Chondrocyte (in vitro differentiated cells): ENCODE results near the gene SLC7A10. TPM values are rescaled to one million over a fixed set of nuclear protein-coding genes. Genes with fewer than 3 reads are reported as not detected.

Source experiments
- DNase-seq: peaks from one replicate; pipeline ENCODE4 v3.0.0; 2021; ENCODE audit warnings: mixed read lengths, low spot score
- H3K27ac Mint-ChIP-seq: one replicate; pipeline ENCODE4 v1.8.0; 2021; ENCODE audit warnings: mild to moderate bottlenecking, moderate library complexity, mixed read lengths; ENCODE audit not compliant: unreplicated experiment
- H3K27me3 Mint-ChIP-seq: 2 replicates; pipeline ENCODE4 v1.8.0; 2021; ENCODE audit warnings: low read depth, mixed read lengths
- H3K36me3 Mint-ChIP-seq: 2 replicates; pipeline ENCODE4 v1.8.0; 2021; ENCODE audit warnings: low read depth, mixed read lengths
- H3K4me1 Mint-ChIP-seq: 2 replicates; pipeline ENCODE4 v1.8.0; 2021; ENCODE audit warnings: low read depth, mild to moderate bottlenecking, mixed read lengths
- H3K4me3 Mint-ChIP-seq: one replicate; pipeline ENCODE4 v1.8.0; 2021; ENCODE audit warnings: mild to moderate bottlenecking, moderate library complexity, mixed read lengths; ENCODE audit not compliant: unreplicated experiment
- H3K9me3 Mint-ChIP-seq: 2 replicates; pipeline ENCODE4 v1.8.0; 2021; ENCODE audit warnings: low read depth, mixed read lengths
- CTCF ChIP-seq: fragments of 200-600 bp; sonication (generic); IDR thresholded peaks from 2 replicates; pipeline ENCODE4 v1.5.0; 2021; ENCODE audit warnings: antibody characterized with exemption, mild to moderate bottlenecking, moderate library complexity
- total RNA-seq: library from RNA; stranded (reverse); gene quantifications from 3 replicates; pipeline ENCODE4 v1.2.1, GENCODE V29; 2021

SLC7A10 gene
- total RNA-seq, 1 donor from 2014 or later: not detected

DNA sequence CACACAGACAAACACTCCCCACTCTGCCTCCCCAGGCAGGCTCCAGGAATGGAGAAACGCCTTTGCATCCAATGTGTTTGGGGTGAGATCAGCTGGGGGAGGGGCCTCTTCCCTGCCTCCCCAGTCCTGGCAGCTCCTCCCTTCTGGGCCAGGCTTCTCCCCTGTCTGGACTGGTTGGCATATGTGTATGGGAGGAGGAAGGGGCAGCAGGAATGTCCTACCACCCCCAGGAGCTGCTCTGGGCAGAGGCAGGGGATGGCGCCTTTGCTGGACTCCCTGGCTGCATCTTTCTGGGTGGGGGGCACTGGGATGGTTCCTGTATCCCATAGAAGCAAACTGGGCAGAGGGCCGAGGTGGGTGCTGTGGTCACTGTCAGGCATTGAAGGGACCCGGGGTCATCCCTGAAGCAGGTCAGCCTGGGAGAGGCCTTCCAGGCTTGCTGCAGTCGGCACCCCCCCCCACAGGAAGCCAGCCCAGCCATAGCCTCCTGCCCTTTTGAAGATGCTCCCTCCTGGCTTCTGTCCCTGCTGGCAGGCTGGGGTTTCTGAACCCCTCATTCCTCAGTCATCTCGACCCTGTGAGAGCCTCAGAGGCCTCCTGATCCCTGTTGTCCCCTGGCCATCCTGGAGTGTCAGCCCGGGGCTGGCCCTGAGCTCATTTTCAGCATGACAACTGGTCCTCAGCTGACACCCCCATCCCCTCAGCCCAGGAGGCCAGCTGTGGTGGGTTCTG, 21.2 kb upstream of the SLC7A10 start:
- Mint-ChIP-seq H3K9me3 (no peaks in the 10 kb centered on the region), H3K27me3 (peaks cover 12% of the 10 kb centered on the region), H3K27ac (no peak overlapping the region), H3K4me1 (no peaks in the 10 kb centered on the region), H3K4me3 (no peak overlapping the region), H3K36me3 (no peaks in the 10 kb centered on the region)
- DNase-seq: peak; percentile 79
- no peak for TF ChIP-seq CTCF

GRCh38 chr19:33245948-33246708, 20.5 kb upstream of the SLC7A10 start:
- TF ChIP-seq CTCF: peak; percentile 73
- Mint-ChIP-seq H3K9me3 (no peaks in the 10 kb centered on the region), H3K4me3 (no peak overlapping the region), H3K4me1 (no peaks in the 10 kb centered on the region), H3K27me3 (peaks cover 12% of the 10 kb centered on the region), H3K27ac (no peak overlapping the region), H3K36me3 (no peaks in the 10 kb centered on the region)
- DNase-seq: peak; percentile 68

- no peaks in the 10 kb centered on the region for H3K4me1 Mint-ChIP-seq
- H3K9me3 Mint-ChIP-seq: no peaks in the 10 kb centered on the region
- TF ChIP-seq CTCF: no peak
- no peak overlapping the region for H3K4me3 Mint-ChIP-seq
- H3K27me3 Mint-ChIP-seq: peaks cover 16% of the 10 kb centered on the region
- no peak overlapping the region for H3K27ac Mint-ChIP-seq
- H3K36me3 Mint-ChIP-seq: no peaks in the 10 kb centered on the region
- DNase-seq: peak; percentile 81
Measured at GRCh38 chr19:33242911-33243310, 17.3 kb upstream of the SLC7A10 start.

DNA sequence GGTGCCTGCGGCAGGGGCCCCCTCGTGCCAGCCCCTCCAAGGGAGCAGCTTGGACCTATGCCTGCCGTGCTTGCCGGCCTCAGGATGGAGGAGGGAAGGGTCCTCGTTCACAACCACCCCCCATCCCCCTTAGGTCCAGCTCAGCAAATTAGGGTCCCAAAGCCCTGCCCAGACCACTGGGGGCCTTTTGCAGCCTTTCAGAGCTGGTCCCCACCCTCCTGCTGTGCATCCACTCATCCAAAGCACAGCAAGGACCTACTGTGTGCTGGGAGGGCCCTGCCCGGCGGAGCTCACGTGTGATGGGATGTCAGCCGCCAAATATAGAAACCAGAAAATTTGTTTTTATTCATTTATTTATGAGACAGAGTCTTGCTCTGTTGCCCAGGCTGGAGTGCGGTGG, 16.5 kb upstream of the SLC7A10 start:
- Mint-ChIP-seq H3K27ac (no peak overlapping the region), H3K4me3 (no peak overlapping the region), H3K9me3 (no peaks in the 10 kb centered on the region), H3K4me1 (no peaks in the 10 kb centered on the region), H3K27me3 (peaks cover 16% of the 10 kb centered on the region), H3K36me3 (no peaks in the 10 kb centered on the region)
- DNase-seq: no peak
- no peak for TF ChIP-seq CTCF

DNA sequence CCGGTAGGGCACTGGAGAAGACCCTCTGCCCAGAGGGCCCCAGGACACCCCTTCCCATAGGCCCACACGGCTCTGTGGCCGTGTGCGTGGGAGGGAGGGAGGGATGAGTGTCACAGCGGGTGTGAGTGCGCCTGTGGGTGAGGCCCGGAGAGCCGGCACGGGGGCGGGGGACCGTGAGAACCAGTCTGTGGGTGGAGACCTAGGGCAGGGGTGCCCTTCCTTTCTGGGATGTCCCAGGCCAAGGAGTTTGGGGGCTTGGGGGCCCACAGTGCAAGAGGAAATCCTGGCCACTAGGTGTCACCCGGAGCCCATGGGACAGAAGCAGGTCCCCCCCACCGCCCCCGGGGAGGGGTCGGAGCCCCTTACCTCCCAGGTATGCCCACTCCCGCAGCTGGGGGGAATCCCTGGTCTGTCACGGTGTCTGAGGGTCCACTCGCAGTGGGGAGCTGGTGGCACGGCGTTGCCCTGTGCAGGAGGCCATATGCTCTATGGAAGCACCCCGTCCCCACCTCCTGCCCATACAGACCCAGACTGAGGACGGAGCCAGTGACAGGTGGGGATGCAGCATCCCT, 16.0 kb upstream of the SLC7A10 start:
- Mint-ChIP-seq H3K27ac (no peak overlapping the region), H3K9me3 (no peaks in the 10 kb centered on the region), H3K36me3 (no peaks in the 10 kb centered on the region), H3K27me3 (peaks cover 16% of the 10 kb centered on the region), H3K4me3 (no peak overlapping the region), H3K4me1 (no peaks in the 10 kb centered on the region)
- peak; percentile 82 for DNase-seq
- TF ChIP-seq CTCF: peak; percentile 89
